Stimulated activated CD4-positive, alpha-beta T cell treated with anti-CD3 and anti-CD28 coated beads, Interleukin-1b, Interleukin-23, amount 100 ng/mL, for 1 hour (primary cell): Measurements from ENCODE around the gene OR56B1.

ENCODE experiments used
- DNase-seq, 2 donors: peaks; one replicate each; pipeline ENCODE4 v3.0.0-alpha.2; 2020; ENCODE audit warnings: low read depth in 2 of 2

Gene OR56B1

DNA sequence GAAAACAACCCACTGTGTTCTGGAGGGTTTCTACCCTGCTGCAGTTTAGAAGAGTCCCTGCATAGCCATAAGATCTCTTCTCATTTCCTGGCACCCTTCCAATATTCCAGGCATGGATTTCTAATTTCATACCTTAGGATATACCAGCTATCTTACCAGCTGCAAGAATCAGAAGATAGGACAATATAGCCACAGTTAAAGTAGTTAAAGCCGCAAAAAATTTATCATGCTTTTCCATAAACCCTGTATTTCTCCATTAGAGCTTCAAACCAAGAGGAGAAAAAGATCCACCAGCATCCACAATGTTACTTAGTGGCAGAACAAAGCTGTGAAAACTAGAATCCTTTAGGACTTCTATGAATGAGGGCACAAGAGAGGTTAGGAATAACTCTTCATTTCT is 8.6 kb upstream of the OR56B1 start:
- DNase-seq: no peak

- DNase-seq: no peak
Observed at GRCh38 chr11:5737091-5737490, 843 bp downstream of the OR56B1 start.

DNA sequence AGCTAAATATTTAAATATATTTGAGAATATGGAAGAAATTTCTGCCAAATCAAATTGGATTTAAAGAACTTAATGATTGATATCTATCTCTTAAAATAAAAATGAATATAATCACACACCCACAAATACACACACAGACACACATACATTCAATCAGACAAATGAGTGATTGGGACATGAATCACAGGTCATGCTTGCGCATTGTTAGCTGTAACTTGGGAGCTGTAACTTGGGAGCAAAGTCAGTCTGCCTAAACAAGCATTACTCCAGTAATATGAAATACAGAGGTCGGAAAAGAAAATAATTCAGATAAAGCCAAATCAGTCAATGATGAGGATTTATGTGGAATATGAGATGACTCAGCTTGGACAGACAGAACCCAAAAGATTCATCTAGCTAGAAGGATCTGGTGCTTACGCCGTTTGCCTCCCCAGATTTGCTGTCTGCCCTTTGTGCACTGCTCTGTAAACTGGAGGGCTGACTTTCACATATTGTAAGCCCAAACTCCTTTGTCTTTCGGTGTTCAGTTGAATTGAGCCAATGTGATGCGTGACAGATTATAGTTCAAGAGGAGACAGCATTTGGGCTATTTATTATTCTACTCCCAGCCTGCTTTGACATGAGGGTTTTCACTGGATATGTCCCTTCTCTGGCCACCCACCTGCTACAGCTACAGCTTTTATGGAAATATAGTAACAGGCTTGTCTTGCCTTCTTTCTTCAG is 1.6 kb downstream of the OR56B1 start:
- DNase-seq: no peak

- no peak for DNase-seq
Observed at GRCh38 chr11:5738431-5738830, 2.2 kb downstream of the OR56B1 start.

- no peak for DNase-seq
Observed at GRCh38 chr11:5746614-5747013, 10.4 kb downstream of the OR56B1 start.

DNA sequence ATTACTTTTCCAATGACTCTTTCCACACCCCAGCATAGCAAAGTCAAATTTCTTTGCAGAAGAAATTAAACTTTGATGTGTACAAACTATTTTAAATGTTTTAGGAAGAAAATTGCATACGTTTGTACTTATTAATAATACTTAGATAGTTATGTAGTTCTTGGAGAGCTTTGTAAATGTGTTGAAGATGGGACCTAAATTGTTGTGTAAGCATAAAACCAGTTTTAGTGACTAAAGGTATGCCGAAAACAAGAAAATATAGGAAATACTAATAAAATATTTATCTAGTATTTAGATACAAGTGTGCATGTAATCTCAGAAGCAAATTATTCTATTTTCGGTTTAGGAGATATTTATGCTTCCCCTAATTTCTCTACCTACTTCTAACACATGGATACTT is 13.6 kb downstream of the OR56B1 start:
- no peak for DNase-seq

GRCh38 chr11:5753943-5754342 is 17.7 kb downstream of the OR56B1 start, which contains the start of gene OR52N4:
Gene OR52N4, plus strand, starts transcription at chr11:5754243. Its CDS starts 498 bp downstream, at chr11:5754741.
- DNase-seq: no peak

GRCh38 chr11:5767056-5767455 is 30.8 kb downstream of the OR56B1 start:
- DNase-seq: no peak

DNA sequence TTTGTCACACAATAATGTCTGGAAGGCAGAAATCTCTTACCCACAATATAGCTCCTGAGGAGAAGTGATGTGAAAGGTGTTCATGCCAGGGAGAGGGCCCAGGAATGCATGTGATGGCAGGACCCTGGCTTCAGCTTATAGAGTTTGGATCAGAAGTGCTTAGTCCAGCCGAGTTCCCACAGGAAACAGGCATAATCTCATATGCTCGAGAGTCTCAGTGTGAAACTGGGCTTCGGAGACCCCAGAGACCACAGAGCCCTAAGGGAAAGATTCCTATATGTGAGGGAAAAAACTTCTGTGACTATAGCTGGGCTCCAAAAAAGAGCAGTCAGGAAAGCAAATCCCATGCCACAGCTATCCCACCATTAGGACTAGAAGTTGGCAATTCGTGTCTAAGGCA is 47.0 kb downstream of the OR56B1 start, which contains the start of gene OR52N5:
OR52N5 (minus strand) TSS at position 101 of the 400 bp plus-strand sequence. CDS start 4,721 bp downstream, outside the sequence.
- DNase-seq: no peak
